GM21447 (cell line): Measurements from ENCODE around the gene RHCG.
"Not testable (repeated sequence)": the region's sequence is repeated elsewhere in the genome, so short reads cannot be mapped to it uniquely, and the experiment has no call there.

Experiments used
- ATAC-seq: cut with Tn5 transposase; IDR thresholded peaks from one replicate; pipeline ENCODE4 v1.9.1; 2021; ENCODE audit not compliant: unreplicated experiment

RHCG gene

GRCh38 chr15:89479173-89479572, 17.2 kb downstream of the RHCG start:
- ATAC-seq = no peak

DNA sequence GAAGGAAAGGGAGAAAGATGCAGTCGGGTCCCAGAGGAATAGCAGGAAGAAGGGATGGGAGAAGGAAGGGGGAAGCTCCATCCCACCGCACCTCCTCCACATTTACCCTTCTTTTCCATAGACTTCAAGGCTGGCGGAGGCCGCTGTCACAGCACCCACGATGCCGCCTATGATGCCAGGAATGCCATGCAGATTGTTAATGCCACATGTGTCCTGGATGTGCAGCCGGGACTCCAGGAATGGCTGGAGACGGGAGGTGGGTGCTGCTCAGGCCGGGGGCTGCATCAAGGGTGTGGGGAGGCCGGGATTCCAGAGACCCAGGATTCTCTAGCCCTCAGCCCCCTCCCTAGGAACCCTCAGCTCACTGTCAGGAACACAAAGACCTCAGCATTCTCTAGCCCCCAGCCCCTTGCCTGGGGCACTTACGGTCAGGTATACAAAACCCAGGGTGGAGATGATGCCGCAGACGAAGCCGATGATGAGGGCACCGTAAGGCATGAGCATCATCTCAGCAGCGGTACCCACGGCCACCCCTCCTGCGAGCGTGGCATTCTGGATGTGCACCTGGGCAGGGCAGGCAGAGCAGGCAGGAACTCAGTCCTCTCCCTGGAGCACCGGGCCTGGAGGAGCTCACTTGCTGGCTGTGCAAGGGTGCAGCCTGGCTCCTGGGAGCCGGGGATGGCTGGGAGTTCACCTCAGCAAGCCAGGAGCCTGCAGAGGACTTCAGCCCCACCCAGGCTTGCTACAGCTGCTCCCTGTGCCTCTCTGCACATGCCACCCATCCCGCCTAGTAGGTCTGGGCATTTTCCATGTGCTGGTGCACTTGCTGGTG, 18.8 kb downstream of the RHCG start:
- ATAC-seq = no peak

- ATAC-seq = no peak
These were observed 20.7 kb downstream of the RHCG start for GRCh38 chr15:89475661-89476060.

DNA sequence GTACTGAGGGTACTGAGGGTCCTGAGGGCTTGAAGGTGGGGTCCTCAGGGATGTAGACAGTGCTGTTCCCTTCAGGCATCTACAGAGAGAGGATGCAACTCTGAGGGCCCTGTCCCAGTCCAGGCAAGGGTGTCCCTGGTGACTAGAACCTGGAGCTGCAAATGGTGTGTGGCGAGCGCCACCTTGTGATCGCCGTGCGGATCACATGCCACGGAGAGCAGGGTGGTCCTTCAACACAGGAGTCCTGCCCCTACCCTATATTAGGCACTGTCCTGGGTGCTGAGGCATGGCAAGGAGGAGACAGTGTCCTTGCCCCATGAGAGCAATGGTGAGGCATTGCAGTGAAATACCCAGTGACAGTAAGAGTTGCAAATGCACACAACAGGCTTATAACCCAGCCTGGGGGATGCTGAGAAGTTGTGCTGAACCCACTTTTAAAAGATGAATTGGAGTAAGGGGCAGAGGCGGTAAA, 23.6 kb downstream of the RHCG start:
- no peak for ATAC-seq

- no peak for ATAC-seq
These were observed 26.8 kb downstream of the RHCG start for GRCh38 chr15:89469426-89470096.

- not testable (repeated sequence) for ATAC-seq
These were observed 27.6 kb downstream of the RHCG start for GRCh38 chr15:89468813-89469212.

DNA sequence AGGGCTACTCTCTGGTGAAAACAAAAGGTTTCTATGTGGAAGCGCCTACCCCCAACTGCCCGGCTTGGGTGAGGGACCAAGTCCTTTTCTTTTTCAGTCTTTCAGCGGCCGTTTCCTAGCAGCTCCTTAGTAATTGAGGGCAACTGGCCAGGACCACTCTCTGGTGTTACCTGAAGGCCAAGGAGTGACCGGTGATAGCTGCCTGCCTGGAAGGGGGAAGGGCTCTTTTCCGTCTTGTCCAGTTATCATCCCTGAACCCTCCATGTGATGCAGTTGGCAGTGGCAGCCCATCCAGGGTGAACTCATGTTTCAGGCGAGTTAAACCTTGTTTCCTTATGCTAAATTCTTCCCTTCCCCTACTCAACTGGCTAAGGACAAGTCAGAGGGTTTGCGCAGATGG, 33.3 kb downstream of the RHCG start:
- ATAC-seq = no peak

DNA sequence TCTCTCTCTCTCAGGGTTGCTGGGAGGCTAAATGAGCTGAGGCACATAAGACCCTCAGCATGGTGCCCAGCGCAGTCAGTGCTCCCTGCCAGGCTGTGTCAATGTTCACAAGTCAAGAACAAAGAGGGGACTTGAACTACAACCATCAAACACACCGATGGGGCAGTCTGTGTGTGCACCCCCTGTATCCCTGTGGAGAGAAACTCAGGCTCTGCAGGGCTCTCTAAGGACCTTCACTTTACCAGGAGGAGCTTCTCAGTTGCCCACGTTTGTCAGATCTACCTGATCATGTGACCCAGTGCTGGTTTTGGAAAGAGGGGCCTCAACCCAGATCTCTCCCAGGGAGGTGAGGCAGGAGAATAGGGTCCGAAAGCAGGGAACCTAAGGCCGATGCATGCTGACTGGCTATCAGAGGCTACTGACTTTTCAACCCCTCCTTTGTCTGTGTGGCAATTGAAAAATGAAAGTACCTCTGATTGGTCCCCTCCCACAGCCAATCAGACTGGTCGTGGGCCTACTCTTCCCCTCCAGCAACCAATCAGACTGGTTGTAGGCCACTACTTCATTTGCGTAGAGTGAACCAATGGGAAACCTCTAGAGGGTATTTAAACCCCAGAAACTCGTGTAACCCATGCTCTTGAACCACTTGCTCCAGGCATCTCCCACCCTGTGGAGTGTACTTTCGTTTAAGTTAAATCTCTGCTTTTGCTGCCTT, 34.0 kb downstream of the RHCG start:
- ATAC-seq = no peak

- ATAC-seq = no peak
These were observed 35.0 kb downstream of the RHCG start for GRCh38 chr15:89461386-89461785.

GRCh38 chr15:89460048-89460447, 36.3 kb downstream of the RHCG start:
- ATAC-seq = no peak

DNA sequence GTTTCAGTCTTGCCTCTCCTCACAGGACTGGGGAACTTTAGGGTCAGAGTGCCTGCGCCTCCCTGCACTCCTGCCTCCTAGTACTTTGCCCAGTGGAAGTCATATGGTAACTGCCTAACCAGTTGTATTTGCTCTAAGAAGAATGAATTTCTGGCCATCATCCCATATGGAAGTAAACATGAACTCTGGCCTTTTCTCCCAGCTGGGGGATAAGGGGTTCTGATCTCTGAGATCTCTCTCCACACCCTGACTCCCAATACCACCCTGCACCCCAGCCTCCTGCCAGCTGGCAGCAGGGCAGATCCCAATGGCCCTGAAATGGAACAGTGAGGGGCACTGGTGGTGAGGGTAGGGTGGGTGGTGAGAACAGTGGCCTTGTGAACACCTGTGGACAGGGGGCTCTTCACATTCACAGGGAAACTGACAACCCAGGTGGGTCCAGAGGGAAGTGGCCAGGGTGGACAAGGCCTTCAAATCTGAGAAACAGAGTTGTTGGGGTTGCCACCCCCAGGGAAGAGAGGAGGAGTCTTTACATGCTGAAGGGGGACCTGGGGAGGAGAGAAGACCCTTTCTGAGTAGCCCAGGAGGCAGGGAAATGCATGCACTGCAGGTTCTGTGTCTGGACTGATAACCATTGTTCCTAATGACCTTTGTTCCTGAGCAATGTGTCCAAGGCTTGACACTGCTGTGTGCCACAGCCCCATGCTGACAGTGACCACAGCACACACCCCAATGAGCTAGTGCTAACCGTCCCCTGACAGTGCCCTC, 36.9 kb downstream of the RHCG start:
- ATAC-seq = no peak

DNA sequence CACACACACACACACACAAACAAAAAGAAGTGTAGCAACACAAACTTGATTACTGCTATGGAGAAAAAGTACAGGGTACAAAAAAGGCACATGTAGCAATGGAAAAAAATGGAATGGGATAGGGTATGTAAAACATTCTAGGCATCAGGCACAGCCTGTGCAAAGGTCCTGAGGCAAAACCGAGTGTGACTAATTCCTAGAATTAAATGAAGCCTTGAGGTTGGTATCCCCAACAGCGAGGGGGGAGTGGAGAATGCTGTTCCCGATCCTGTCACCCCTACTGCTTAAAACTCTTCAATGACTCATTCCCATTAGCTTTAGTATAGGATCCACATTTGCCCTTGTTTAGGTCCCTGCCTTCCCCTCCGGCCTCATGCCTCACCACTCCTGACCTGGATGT, 37.9 kb downstream of the RHCG start:
- no peak for ATAC-seq

DNA sequence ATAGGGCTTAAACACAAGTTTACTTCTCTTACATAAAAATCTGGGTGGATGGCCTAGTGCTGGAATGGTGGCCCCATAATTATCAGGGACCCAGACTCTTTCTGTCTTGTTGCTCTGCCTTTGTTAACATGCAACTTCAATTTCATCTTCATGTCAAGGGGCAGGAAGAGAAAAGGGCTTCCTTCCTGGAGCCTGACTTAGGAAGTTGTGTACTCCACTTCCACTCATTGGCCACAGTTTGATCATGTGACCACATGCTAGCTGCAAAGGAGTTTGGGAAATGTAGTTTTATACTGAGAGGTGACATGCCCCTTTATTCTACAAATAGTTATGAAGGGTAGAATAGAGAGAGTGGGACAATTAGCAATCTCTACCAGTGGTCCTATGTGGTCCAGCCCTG, 39.3 kb downstream of the RHCG start:
- no peak for ATAC-seq

- ATAC-seq = no peak
These were observed 40.8 kb downstream of the RHCG start for GRCh38 chr15:89455535-89455934.

GRCh38 chr15:89452330-89452836, 44.0 kb downstream of the RHCG start:
- ATAC-seq = no peak

DNA sequence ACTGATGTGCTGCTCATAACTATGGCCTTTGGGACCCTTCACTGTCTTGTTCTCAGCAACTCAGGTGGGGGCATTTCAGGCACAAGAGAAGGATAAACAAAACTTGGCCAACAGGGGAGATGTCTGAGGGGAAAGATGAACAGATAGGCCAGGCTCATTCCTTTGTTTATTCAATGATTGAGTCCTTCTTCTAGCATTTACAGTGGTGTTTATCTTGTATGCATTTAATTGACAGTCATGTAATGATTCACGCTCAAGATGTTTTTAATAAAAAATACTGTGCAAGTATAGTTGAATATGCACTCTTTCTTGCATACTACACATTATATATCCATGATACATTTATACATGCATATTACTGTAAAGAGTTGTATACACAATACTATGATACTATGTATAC, 44.5 kb downstream of the RHCG start:
- ATAC-seq = no peak

DNA sequence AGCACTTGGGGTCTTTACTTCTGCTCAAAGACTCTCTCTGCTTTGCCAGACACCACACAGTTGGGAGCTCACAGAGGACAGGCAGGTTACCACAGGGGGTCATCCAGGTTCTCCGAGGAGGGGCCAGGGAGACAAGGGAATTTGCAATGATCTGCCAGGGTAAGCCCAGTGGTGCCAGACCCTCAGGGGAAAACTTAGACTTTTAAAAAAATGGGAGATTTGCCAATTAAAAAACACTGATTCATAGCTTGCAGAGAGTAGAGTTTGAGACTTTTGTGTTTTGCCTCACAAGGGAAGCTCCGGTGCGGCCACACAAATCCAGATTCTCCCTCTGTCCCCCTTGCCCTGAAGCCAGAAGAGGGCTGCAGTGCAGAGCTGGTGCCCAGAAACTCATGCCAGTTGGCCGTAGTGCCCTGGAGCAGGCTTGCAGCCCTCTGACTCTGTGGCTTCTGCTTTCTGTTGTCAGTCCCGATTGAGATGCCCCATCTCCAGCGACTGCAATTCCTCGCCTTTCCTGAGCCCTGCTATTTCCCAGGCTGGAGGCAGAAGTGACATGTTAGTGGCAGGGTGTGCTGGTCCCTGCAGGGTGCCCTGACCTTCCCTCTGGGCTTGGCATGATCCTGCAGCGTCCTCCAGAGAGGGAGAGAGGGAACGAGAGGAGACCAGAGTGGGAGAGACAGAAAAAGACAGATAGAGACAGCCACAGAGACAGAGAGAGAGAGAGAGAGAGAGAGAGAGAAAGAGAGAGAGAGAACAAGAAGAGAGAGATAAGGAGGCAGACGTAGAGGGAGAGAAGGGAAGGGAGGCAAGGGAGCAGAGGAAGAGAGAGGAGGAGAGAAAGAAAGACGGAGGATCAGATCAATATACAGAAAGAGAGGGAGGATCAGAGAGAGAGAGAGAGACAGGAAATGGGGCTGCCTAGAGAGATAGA, 46.0 kb downstream of the RHCG start:
- no peak for ATAC-seq

DNA sequence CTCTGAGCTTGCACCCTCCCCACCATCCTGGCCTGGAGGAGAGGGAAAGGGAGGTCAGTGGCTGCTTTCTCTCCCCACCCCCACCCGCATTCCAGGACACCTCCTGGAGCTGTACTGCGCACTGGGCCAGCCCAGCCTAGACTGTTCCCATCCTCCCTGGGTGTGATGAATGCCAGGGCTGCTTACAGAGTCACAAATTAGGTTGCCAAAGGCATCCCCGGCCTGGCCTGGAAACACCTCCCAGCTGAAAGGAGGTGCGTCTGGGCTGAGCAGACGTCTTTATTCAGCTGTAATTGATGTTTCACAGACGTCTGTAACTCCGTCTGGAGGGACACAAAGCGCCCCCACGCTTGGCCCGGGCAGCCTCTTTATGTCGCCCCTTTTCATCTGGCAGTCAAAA, 47.6 kb downstream of the RHCG start:
- ATAC-seq = no peak

- no peak for ATAC-seq
These were observed 48.7 kb downstream of the RHCG start for GRCh38 chr15:89447676-89448075.
